HG03442 (cell line): ENCODE results near the gene GJB4.
"Not testable (repeated sequence)": the region's sequence is repeated elsewhere in the genome, so short reads cannot be mapped to it uniquely, and the experiment has no call there.

Experiments
- ATAC-seq: cut with Tn5 transposase; IDR thresholded peaks from one replicate; pipeline ENCODE4 v1.9.1; 2021; ENCODE audit warnings: mild to moderate bottlenecking, moderate library complexity; ENCODE audit not compliant: unreplicated experiment

The GJB4 gene

DNA sequence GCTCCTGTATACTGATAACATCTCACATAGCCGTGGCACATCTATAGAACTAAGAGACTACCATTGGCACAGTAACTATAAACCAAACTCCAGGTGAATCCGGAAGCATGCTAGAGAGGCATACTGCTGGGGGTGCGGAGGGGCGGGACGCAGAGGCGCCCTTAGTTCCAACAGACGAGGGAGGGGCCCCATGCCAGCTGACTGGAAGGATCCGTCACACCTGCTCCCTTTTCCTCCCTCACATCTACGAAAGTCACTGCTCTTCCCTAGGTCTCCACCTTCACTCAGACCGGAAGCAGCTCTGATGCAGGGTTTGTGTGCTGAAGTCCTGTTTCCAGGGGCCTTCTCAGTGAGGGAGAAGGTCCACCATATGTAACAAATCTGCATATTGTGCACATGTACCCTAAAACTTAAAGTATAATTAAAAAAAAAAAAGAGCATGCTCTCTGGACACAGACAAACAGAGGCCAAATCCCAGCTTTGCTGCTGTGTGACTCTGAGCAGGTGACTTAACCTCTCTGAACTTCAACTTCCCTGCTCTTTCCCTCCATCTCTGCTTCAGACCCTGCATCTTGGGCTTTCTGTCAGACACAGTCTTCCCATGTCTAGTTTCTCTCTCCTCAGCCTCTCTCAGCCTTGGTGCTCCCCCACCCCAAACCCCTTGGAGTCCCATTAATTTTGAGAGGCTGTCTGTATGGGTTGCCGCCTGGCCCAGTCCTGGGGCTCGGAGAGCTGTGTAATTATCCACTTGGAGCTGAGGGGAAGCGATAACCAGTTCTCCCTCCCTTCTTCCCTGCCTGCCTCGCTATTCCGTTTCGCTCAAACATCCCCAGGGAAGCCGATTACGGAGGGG lies 12.5 kb upstream of the GJB4 start:
- no peak for ATAC-seq

DNA sequence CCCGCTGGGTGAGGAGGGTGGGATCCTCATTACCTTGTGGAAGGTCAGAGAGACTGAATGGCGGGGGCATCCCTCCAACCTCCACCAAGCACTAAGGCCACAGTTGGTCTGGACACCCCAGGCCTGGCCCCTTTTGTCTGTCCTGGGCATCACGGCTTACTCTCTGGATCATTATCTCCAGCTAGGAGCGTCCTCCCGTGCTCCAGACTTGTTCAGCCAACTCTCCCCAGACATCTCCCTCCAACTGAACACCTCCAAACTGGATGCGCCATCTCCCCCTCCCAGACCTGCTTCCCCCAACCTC lies 11.9 kb upstream of the GJB4 start:
- no peak for ATAC-seq

DNA sequence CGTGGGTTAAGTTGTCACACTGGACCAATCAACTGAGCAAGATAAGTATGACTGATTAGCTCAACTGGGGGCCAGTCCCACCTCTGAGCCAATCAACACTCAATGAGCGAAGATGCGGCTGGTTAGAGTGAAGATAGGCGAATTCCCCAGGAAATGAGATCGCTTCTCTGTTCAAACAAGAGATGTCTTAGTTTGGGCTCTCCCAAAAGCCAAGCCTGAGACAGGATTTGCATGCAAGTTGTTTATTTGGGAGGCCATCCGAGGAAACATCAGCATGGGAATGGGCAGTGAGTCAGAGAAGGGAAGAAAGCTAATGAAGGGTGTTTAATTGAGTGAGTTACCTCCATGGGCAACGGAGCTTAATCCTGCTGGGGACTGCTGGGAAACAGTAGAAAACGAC lies 9.5 kb upstream of the GJB4 start:
- no peak for ATAC-seq

DNA sequence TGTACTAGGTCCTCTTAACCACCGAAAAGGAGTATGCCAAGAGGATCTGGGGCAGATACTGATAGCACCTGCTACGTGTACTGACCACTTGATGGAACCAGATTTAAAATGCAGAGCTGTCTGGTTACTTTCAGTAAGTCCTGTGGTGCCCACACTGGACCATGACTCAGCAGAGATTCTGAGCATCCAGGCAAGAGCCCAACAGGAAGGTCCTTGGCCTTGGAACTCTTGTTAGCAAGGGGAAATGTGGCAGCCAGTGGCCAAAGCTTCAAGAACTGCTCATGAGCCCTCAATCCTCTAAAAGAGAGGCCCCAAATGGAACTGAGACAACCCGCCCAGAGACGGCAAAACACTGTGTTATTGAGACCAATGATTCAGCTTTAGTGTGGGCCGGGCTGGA lies 8.9 kb upstream of the GJB4 start:
- no peak for ATAC-seq

DNA sequence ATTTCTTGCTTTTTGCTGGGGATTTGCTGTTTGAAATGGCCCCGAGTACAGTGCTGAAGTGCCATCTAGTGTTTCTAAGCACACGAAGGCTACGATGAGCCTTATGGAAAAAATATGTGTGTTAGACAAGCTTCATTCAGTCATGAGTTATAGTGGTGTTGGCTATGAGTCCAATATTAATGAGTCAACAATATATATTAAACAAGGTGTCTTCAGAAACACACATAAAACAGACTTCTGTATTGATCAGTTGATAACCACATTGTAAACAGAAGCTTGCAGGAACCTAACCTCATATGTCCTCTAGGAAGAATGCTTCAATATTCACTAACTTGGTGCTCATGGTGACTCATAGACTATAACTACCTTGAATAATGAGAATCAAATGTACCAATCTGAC lies 6.4 kb upstream of the GJB4 start:
- ATAC-seq, result no peak

DNA sequence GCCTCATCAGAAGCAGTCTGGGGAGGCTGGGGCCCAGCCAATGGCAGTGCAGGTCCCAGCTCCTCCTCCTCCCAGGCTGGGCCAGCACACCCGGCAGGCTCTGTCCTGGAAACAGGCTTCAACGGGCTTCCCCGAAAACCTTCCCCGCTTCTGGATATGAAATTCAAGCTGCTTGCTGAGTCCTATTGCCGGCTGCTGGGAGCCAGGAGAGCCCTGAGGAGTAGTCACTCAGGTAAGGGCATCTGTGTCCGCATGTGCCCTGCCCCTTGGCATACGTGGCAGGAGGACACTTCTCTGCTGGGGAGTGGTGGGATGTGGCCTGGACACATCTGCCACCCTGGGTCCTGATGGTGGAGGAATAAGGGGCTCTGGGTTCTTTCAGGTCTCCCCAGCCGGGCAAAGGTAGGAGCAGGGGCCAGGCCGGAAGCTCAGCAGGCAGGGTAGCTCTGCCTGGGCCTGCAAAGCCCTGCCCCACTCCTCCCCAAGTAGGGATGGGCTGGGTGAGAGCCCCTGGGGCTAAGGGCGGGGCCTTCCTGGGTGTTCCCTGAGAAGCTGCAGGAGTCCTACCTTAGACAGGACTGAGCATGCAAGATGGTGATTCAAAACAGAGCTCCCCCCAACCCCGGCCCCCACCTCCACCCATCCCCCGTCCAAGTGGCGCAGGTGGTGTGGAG lies 4.4 kb upstream of the GJB4 start, which contains the start of gene GJB5:
GJB5 (plus strand) TSS at position 84 of the 674 bp plus-strand sequence. CDS start 2,284 bp downstream, outside the sequence.
- ATAC-seq, result no peak

DNA sequence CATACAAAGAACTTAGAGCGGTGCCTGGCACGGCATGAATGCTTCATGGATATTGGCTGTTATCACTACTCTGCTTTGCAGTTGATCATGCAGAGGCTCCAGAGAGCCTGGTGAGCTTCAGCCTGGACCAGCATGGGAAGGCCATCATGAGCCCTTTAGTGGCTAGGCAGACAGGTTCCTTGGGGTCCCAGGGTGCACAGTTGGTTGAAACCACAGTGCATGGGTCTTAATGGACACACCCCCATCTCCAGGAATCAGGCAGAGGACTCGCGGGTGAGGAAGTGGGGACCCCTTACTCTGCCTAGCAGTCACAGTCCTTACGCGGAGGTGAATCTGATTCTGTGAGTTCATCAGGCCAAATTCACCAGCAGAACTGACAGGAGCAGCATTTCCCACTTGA lies 3.6 kb upstream of the GJB4 start:
- no peak for ATAC-seq

DNA sequence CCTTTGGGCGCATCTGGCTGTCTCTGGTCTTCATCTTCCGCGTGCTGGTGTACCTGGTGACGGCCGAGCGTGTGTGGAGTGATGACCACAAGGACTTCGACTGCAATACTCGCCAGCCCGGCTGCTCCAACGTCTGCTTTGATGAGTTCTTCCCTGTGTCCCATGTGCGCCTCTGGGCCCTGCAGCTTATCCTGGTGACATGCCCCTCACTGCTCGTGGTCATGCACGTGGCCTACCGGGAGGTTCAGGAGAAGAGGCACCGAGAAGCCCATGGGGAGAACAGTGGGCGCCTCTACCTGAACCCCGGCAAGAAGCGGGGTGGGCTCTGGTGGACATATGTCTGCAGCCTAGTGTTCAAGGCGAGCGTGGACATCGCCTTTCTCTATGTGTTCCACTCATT lies 2.2 kb upstream of the GJB4 start:
- ATAC-seq, result no peak

DNA sequence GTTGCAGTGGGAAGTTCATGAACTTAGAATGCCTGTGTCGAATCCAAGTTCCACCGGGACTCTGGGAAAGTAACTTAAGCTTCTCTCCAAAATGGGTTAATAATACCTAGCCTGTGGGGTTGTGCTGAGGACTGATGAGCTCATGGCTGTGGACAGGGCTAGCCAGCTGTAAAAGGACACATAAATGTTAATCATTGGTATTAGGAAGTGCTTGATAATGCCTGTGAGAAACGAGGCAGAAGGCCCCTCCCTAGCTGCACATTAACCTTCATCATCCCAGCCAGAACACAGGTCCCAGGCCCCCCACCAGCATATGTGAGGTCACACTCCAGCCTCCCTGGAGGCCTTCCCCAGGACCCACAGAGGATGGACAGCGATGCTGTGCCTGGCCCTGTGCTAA lies 789 bp upstream of the GJB4 start:
- ATAC-seq, result no peak

DNA sequence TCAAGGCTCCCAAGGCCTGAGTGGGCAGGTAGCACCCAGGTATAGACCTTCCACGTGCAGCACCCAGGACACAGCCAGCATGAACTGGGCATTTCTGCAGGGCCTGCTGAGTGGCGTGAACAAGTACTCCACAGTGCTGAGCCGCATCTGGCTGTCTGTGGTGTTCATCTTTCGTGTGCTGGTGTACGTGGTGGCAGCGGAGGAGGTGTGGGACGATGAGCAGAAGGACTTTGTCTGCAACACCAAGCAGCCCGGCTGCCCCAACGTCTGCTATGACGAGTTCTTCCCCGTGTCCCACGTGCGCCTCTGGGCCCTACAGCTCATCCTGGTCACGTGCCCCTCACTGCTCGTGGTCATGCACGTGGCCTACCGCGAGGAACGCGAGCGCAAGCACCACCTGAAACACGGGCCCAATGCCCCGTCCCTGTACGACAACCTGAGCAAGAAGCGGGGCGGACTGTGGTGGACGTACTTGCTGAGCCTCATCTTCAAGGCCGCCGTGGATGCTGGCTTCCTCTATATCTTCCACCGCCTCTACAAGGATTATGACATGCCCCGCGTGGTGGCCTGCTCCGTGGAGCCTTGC lies 1.7 kb downstream of the GJB4 start:
- ATAC-seq, result no peak

DNA sequence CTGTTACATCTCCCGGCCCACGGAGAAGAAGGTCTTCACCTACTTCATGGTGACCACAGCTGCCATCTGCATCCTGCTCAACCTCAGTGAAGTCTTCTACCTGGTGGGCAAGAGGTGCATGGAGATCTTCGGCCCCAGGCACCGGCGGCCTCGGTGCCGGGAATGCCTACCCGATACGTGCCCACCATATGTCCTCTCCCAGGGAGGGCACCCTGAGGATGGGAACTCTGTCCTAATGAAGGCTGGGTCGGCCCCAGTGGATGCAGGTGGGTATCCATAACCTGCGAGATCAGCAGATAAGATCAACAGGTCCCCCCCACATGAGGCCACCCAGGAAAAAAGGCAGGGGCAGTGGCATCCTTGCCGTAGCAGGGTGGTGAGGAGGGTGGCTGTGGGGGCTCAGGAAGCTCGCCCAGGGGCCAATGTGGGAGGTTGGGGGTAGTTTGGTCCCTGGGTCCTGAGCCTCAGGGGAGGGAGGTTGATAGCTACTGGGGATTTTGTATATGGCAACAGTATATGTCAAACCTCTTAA lies 2.3 kb downstream of the GJB4 start:
- ATAC-seq, result no peak

DNA sequence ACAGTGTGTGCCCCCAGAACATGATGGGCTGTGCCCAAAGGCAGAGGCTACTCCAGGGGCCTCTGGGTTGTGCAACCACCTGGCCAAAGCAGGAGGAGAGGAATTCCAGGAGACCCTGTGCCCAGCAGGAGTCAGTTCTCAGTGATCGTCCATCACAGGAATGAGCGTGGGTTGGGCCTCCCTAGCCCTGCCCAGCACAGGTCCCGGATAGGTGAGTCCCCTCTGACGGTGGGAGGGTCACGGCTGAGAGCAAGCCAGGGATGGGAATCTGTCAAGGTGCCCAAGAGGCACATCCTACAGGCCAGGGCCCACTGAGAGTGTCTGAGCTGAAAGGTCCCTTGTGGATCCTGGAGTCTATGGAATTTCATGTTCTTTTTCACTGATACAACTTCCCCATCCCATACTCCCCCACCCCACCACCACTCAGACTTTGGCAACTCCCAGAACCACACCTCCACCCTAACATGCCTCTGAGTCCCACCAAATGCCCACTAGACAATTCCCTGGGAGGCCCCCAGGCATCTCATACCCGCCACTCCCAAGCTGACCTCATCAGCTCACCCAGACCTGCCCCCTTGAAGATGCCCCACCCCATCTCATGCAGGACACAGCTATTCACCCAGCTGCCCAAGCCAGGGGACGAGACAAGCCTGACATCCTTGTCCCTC lies 3.1 kb downstream of the GJB4 start:
- no peak for ATAC-seq

DNA sequence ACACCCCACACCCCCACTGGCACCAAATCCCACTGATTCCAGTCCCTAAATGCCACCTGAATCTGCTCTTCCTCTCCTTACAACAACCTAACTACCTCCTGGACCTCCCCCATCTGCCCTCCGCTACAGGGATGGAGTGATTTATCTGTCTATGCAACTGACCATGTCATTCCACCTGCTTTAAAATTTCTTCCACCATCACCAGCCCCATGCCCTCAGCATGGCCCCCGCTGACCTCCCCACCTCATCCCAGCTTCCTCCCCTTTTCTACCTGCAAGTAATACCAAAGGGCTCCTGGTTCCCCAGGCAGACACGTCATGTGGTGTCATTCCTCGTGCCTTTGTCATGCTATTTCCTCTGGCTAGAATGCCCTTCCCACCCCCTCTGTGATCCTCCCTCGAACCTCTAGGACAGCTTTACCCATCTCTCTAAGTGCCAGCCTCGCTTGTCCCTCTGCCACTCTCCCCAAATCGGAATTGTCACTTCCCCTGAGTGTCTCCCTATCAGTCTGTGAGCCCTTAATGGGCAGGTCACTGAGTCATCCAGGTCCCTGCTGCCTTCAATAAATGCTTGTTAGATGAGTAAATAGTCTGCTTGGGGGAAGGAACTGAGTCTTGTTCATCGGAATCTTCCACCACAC lies 3.7 kb downstream of the GJB4 start:
- no peak for ATAC-seq

DNA sequence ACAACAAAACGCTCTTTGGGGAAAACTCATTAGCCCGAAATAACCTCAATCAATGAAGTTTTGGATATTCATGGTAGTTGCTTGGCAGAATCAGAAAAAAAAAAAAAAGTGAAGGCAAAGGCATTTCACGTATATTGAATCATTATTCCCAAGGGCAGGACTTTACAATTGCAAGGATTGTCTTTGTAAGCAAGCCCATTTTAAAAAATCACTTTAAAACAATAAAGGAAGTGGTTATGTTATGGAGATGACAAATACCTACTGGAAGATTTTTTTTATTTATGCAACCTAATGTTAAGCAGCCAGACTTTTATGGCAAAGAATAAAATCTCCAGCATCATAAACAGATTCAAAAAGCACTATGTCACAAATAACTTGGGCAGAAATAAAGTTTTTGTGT lies 9.3 kb downstream of the GJB4 start:
- ATAC-seq, result no peak

DNA sequence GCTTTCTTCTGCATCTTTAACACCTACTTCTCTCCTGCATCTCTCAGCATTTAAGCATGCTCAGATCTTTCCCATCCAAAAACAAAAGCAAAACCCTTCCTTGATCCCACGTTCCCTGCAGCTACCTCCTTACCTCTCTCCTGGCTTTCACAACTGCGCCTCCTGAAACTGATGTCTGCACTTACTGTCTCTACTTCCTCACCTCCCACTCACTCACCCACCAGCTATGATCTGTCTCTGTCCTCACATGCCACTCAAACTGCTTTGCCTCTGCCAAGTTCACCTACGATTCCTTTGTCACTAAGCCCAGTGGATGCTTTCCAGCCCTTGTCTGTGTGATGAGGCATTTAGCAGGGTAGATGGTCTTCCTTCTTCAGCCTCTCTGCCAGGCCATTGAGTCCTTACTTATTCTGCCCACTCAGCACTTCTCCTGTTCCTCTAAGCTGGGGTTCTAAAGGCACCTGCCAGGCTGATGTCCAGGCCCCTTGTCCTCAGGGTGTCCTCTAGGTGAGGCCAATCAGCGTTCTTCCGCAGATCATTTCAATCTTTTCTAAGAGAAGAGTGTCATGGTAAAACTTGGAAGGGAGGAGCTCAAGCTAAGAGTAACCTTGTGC lies 11.5 kb downstream of the GJB4 start:
- no peak for ATAC-seq

DNA sequence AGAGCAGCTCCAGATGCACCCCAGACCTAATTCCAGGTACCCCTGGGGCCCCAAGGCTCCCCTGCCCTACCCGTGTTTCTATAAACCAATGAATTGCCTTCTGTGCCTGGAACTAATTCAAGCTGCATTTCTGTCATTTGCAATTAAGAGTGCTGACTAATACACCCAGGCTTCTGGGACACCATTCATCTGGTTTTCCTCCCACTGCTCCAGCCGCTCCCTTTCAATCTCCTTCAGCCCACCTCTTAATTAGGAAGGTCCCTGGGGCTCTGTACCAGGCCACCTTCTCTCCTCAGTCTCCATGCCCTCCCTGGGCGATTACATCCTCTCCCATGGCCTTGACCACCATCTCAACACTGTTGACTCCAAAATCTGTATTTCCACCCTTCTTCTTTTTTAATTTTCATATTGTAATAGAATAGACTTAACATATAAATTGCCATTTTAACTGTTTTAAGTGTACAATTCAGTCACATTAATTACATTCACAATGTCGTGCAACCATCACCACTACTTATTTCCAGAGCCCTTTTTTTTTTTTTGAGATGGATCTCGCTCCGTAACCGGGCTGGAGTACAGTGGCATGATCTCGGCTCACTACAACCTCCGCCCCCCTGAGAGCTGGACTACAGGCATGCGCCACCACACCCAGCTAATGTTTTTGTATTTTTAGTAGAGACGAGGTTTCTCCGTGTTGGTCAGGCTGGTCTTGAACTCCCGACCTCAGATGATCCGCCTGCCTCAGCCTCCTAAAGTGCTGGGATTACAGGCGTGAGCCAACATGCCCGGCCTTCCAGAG lies 12.2 kb downstream of the GJB4 start:
- ATAC-seq, result no peak

DNA sequence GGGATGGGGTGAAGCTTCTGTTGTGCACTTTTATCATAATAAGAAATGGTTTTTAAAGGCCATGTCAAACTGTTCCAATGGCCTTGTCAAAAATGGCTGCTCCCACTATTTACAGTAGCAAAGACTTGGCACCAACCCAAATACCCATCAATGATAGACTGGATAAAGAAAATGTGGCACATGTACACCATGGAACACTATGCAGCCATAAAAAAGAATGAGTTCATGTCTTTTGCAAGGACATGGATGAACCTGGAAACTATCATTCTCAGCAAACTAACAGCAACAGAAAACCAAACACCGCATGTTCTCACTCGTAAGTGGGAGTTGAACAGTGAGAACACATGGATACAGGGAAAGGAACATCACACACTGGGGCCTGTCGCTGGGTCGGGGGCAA lies 13.6 kb downstream of the GJB4 start:
- ATAC-seq, result not testable (repeated sequence)

DNA sequence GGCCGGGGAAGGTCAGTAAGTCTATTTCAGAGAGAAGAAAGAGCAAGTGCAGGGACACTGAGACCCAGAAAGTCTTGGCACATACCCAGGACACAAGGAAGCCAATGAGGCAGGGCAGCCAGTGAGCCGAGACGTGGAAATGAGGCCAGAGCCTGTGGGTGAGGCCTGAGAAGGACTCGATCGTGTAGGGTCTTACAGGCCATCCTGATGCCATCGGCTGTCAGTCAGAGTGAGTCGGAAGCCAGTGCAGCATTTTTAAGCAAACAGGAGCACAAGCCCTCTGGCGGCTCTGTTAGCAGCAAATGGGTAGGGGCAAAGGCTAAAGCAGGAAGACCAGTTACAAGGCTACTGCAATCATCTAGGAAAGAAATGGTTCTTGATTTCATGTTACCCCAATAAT lies 15.4 kb downstream of the GJB4 start:
- no peak for ATAC-seq

DNA sequence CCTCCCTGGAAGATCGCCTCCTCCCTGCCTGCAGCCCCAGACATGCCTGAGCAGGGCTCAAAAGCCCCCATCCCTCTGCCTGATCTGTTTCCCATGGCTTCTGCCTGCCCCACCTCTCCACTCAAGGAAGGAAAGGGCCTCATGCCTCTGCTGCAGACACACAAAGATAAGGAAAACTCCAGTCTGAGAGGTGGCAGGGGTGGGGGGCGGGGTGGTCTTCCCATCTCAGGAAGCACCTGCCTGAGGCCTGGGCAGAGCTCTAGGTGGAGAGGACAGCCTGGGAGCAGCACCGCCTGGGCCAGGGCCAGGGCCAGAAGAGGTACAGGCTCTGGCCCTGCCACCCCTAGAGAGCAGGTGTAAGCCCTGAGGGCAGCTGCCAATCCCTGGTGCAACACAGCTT lies 17.4 kb downstream of the GJB4 start:
- ATAC-seq, result no peak
